GM19035 (cell line): ENCODE results near the gene ZNF473.

Experiments
- ATAC-seq: cut with Tn5 transposase; IDR thresholded peaks from one replicate; pipeline ENCODE4 v1.9.1; 2021; ENCODE audit not compliant: unreplicated experiment

Gene ZNF473

GRCh38 chr19:50003254-50003788 lies 22.5 kb upstream of the ZNF473 start:
- no peak for ATAC-seq

DNA sequence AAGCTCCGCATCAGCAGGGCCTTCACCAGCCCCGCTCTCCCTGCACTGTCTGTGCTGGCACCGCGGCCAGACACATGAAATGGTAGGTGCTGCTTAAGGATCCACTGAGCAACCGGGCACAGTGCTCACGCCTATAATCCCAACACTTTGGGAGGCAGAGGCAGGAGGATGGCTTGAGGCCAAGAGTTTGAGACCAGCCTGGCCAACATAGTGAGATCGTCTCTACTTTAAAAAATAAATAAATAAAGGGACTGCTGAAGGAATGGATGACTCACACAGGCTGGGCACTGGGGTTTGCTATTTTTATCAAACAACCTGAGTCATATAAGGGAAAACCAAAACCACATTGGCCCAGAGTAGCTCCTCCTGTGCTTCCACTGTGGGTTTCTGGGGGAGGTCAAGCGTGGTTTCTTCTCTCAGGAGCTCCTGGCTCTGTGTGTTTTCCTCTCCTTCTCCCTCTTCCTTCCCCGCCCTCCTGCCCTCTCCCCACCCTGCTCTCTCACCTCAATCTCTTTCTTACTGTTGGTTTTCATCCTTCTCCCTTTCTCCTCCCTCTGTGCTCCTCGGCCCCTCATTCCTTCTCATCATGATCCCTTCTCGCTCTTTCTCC lies 21.9 kb upstream of the ZNF473 start:
- ATAC-seq: no peak

GRCh38 chr19:50005428-50005827 lies 20.4 kb upstream of the ZNF473 start:
- ATAC-seq: no peak

DNA sequence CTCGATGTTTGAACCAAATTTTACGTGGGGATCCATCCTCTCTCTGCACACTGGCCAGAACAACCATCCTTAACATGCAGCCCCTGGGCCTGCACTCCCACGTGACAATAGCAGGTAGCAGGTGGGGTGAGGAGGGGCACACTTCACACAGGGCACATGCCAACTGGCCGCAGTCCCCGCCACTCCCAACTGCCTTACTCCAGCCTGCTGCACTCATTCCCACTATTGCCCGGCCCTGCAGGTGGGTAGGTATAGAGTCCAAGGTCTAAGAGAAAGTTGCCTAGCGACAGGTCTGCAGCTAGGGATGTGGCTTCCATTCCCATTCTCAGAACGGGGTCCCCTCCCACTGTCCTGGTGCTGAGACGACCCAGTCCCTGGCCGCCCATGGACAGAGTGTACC lies 18.6 kb upstream of the ZNF473 start:
- ATAC-seq: no peak

- ATAC-seq: no peak
Measured at GRCh38 chr19:50007947-50008346, 17.9 kb upstream of the ZNF473 start.

GRCh38 chr19:50008532-50008931 lies 17.3 kb upstream of the ZNF473 start:
- ATAC-seq: no peak

DNA sequence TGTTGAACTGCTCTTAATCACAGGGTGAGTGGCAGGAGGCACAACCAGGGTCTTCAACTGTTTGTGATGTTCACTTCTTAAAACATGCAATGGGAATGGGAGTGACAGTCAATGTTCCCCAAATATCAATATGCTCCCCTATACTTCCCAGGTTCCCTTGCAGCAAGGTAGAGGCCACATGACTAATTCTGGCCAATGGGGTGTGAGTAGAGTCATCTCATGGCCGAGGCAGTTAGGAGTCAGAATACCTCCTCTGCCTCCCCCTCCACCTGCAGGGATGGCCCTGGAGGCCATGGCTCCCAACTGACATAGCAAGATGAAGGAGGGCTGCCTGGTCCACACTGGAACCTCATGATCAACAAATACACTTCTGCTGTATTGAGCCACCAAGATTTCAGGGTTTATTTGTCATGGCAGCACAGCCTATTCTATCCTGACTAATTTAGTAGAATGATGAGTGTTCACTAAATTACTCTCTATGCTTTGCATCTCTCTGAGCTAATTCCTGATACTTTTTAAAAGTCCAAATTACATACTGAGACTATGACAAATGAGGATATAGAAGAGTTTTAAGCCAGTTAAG lies 9.5 kb upstream of the ZNF473 start:
- no peak for ATAC-seq

DNA sequence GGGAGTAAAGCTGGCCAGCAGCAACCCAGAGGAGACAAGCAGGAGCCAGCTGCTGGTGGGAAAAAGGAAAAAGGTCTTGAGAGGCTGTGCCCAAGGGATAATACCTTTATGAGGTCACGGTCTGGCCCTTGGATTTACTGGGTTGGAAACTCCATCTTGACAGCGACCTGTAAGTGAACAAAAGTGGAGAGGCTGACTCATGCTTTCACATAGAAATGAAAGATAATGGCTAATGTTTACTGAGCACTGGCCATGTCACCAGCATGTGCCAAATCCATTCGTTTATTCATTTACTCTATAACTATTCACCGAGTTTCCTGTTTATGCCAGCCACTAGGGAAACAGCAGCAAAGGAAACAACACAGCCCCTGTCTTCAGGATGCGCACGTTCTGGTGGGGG lies 5.3 kb upstream of the ZNF473 start:
- no peak for ATAC-seq

- ATAC-seq: no peak
Measured at GRCh38 chr19:50022823-50023222, 3.0 kb upstream of the ZNF473 start.

- ATAC-seq: no peak
Measured at GRCh38 chr19:50024719-50025021, 1.1 kb upstream of the ZNF473 start.

DNA sequence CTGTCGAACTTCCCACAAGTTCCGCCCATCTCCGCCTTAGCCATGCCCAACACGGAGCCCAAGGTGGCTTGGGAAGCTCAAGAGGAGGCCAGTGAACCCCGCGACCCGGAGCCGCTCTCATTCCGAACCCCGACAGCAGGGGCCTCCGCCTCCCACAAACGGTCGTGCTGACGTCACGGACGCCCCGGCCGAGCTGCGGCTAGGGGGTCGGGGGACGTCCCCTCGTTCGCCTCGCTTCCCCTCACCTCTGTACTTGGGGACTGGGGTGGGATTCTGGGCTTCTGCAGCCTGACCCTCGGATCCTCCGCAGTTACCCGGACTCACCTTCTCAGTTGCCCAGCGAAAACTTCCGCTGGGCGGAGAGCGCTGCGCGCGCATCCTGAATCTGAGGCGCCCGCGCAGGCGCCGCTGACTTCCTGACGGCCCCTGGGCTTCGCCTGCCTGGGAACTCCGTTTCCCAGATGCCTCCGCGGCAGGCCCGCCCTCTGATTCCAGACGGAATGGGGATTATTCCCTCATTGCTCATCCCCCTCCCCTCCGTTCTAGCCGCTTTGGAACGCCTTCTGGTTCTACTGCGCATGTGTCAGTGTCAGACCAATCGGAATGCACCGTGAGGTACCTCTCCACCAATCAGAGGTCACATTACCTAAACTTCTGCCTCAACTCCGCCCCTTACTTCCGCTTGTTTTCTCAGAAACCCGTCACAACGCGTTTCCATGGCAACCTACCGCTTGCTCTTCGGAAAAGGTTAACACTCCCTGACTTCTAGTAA lies 597 bp upstream of the ZNF473 start, which contains the start of gene VRK3:
TSS of gene VRK3 (minus strand) at position 351 of the 772 bp plus-strand sequence. CDS start 9,210 bp downstream, outside the sequence.
- ATAC-seq: peak; percentile 75

DNA sequence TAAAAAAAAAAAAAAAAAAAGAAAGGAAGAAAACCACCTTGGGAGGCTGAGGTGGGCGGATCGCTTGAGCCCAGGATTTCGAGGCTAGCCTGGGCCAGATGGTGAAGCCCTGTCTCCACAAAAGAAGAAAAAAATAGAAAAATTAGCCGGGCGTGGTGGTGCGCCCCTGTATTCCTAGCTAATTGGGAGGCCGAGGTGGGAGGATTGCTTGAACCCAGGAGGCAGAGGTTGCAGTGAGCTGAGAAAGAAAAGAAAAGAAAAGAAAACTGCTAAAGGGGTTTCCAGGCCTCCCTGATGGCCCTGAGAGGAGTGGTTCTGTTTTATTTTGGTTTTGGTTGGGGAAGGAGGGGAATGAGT lies 723 bp downstream of the ZNF473 start:
- ATAC-seq: no peak

DNA sequence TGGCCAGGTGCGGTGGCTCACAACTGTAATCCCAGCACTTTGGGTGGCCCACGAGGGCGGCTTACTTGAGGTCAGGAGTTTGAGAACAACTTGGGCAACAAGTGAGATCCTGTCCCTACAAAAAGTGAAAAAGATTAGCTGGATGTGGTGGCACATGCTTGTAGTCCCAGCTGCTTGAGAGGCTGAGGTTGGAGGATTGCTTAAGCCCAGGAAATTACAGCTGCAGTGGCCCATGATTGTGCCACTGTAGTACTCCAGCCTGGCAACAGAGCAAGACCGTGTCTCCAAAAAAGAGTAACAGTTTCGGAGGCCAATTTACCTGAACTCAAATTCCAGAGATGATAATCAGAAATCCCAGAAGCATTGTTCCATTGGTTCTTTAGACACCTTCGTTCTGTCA lies 4.4 kb downstream of the ZNF473 start:
- ATAC-seq: no peak

GRCh38 chr19:50030937-50031336 lies 5.1 kb downstream of the ZNF473 start:
- ATAC-seq: no peak

GRCh38 chr19:50036908-50037307 lies 11.1 kb downstream of the ZNF473 start:
- ATAC-seq: no peak

- no peak for ATAC-seq
Measured at GRCh38 chr19:50039968-50040367, 14.2 kb downstream of the ZNF473 start.

- no peak for ATAC-seq
Measured at GRCh38 chr19:50040967-50041366, 15.2 kb downstream of the ZNF473 start.

- no peak for ATAC-seq
Measured at GRCh38 chr19:50042363-50043024, 16.7 kb downstream of the ZNF473 start.

GRCh38 chr19:50043967-50044366 lies 18.2 kb downstream of the ZNF473 start:
- ATAC-seq: no peak

- no peak for ATAC-seq
Measured at GRCh38 chr19:50044922-50045321, 19.1 kb downstream of the ZNF473 start.

DNA sequence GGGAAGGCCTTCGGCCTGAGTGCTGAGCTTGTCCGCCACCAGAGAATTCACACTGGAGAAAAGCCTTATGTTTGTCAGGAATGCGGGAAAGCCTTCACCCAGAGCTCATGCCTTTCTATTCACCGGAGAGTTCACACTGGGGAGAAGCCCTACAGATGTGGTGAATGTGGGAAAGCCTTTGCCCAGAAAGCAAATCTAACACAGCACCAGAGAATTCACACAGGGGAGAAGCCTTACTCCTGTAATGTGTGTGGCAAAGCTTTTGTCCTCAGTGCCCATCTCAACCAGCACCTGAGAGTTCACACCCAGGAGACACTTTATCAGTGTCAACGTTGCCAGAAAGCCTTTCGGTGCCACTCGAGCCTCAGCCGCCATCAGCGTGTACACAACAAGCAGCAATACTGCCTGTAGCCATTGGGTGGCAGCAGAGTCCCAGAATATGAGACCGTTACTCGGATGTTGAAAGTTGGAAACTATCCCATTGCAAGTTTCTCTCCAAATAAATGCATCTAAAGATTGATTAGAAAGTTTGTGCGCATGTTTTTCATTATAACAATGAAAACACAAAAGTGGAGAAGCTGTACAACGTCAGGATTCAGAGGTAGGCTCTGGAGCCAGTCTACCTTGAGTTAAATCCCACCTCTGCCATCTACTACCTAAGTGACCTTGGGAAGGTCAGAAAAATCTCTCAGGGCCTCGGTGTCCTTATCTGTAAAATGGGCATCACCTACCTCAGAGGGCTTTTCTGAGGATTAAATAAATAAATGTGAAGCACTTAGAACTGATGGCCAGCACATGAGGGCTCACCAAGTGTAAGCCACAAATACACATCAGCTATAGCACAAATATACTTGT lies 21.1 kb downstream of the ZNF473 start:
- no peak for ATAC-seq
